Mesenchymal stem cell (in vitro differentiated cells and primary cell): ENCODE data around the gene CCDC90B.

Source experiments
- DNase-seq: peaks from one replicate; pipeline ENCODE4 v3.0.0-alpha.2; 2013
- H2AFZ ChIP-seq: one replicate; pipeline ENCODE4 v1.6.1; 2013; ENCODE audit warnings: low read depth, mild to moderate bottlenecking, control low read depth, inconsistent platforms, low read length, moderate library complexity
- H2AK5ac ChIP-seq: 2 replicates; pipeline ENCODE4 v1.6.1; 2013; ENCODE audit warnings: low read length, moderate library complexity, mild to moderate bottlenecking, inconsistent platforms; ENCODE audit not compliant: severe bottlenecking
- H2BK120ac ChIP-seq: one replicate; pipeline ENCODE4 v1.6.1; 2013; ENCODE audit warnings: low read depth, mild to moderate bottlenecking, inconsistent platforms, low read length, moderate library complexity
- H2BK12ac ChIP-seq, 2 experiments: one replicate each; pipeline ENCODE4 v1.6.1; 2013; ENCODE audit warnings: inconsistent platforms in 2 of 2, low read length in 2 of 2, mild to moderate bottlenecking in 2 of 2, moderate library complexity in 2 of 2, control low read depth in 1 of 2
- H2BK15ac ChIP-seq: one replicate; pipeline ENCODE4 v1.6.1; 2013; ENCODE audit warnings: mild to moderate bottlenecking, low read depth, inconsistent platforms; ENCODE audit not compliant: poor library complexity, severe bottlenecking
- H2BK5ac ChIP-seq: 2 replicates; pipeline ENCODE4 v1.6.1; 2013; ENCODE audit warnings: low read depth, mild to moderate bottlenecking, low read length, control low read depth, inconsistent platforms; ENCODE audit not compliant: poor library complexity, severe bottlenecking
- H3K14ac ChIP-seq, 2 experiments: one replicate each; pipeline ENCODE4 v1.6.1; 2013; ENCODE audit warnings: inconsistent platforms in 2 of 2, low read length in 2 of 2, control low read depth in 1 of 2, mild to moderate bottlenecking in 1 of 2, moderate library complexity in 1 of 2
- H3K18ac ChIP-seq, 2 experiments: one replicate each; pipeline ENCODE4 v1.6.1; 2013; ENCODE audit warnings: inconsistent platforms in 2 of 2, low read length in 2 of 2, control low read depth in 1 of 2, low read depth in 1 of 2, mild to moderate bottlenecking in 1 of 2
- H3K23ac ChIP-seq, 2 experiments: one replicate each; pipeline ENCODE4 v1.6.1; 2013; ENCODE audit warnings: inconsistent platforms in 2 of 2, low read length in 2 of 2, mild to moderate bottlenecking in 2 of 2, moderate library complexity in 2 of 2, control low read depth in 1 of 2
- H3K27ac ChIP-seq: 2 replicates; pipeline ENCODE4 v1.5.1; 2013; ENCODE audit warnings: mild to moderate bottlenecking, moderate library complexity, low read length, control low read depth, inconsistent platforms; ENCODE audit not compliant: poor library complexity, severe bottlenecking
- H3K27me3 ChIP-seq, 2 experiments: 2 replicates each; pipeline versions ENCODE4 v1.6.1 to v1.7.0; 2013; ENCODE audit warnings: low read length in 2 of 2, mild to moderate bottlenecking in 2 of 2, moderate library complexity in 2 of 2, control low read depth in 1 of 2, inconsistent platforms in 1 of 2; ENCODE audit not compliant: control insufficient read depth in 1 of 2, insufficient read depth in 1 of 2
- H3K36me3 ChIP-seq, 2 experiments: 2 replicates each; pipeline versions ENCODE4 v1.6.1 to v1.7.0; 2013; ENCODE audit warnings: low read length in 2 of 2, control low read depth in 1 of 2, inconsistent platforms in 1 of 2, low read depth in 1 of 2, mild to moderate bottlenecking in 1 of 2; ENCODE audit not compliant: insufficient read depth in 2 of 2, control insufficient read depth in 1 of 2
- H3K4ac ChIP-seq, 2 experiments: one replicate each; pipeline ENCODE4 v1.6.1; 2013; ENCODE audit warnings: inconsistent platforms in 2 of 2, low read length in 2 of 2, mild to moderate bottlenecking in 2 of 2, moderate library complexity in 2 of 2, control low read depth in 1 of 2, low read depth in 1 of 2
- H3K4me1 ChIP-seq: 2 replicates; pipeline ENCODE4 v1.6.1; 2013; ENCODE audit warnings: low read depth, low read length, control low read depth; ENCODE audit not compliant: control insufficient read depth, insufficient read depth
- H3K4me2 ChIP-seq: 2 replicates; pipeline ENCODE4 v1.6.1; 2013; ENCODE audit warnings: low read length, mild to moderate bottlenecking, inconsistent platforms; ENCODE audit not compliant: poor library complexity, severe bottlenecking
- H3K4me3 ChIP-seq, 2 experiments: 2 replicates each; pipeline versions ENCODE4 v1.5.1 to v1.7.0; 2013; ENCODE audit warnings: low read length in 2 of 2, mild to moderate bottlenecking in 2 of 2, control low read depth in 1 of 2, low read depth in 1 of 2; ENCODE audit not compliant: insufficient read depth in 1 of 2
- H3K79me1 ChIP-seq: replicated peaks from 2 replicates; pipeline ENCODE4 v1.6.1; 2013; ENCODE audit warnings: mild to moderate bottlenecking, control low read depth, low read length, inconsistent platforms; ENCODE audit not compliant: poor library complexity, severe bottlenecking
- H3K9ac ChIP-seq: 2 replicates; pipeline ENCODE4 v1.7.0; 2013; ENCODE audit warnings: mild to moderate bottlenecking, low read length, moderate library complexity
- H3K9me3 ChIP-seq: 2 replicates; pipeline ENCODE4 v1.7.0; 2013; ENCODE audit warnings: mild to moderate bottlenecking, low read length; ENCODE audit not compliant: control insufficient read depth
- H4K8ac ChIP-seq: one replicate; pipeline ENCODE4 v1.6.1; 2013; ENCODE audit warnings: inconsistent platforms, mild to moderate bottlenecking, low read length, moderate library complexity
- H4K91ac ChIP-seq: one replicate; pipeline ENCODE4 v1.6.1; 2013; ENCODE audit warnings: mild to moderate bottlenecking, low read length, inconsistent platforms
- whole genome bisulfite sequencing: methylation state at CpG from one replicate; pipeline ENCODE4 v1.1.7; 2013; ENCODE audit warnings: mixed read lengths; 5-methylcytosine and 5-hydroxymethylcytosine counted together

The CCDC90B gene

GRCh38 chr11:83238111-83238510 is 48.1 kb downstream of the CCDC90B start:
- H4K91ac ChIP-seq = no peak overlapping the region
- no peak overlapping the region for H3K14ac ChIP-seq
- H2BK5ac ChIP-seq = no peak overlapping the region
- H3K18ac ChIP-seq = no peak overlapping the region
- H3K4ac ChIP-seq = no peak overlapping the region
- H3K27ac ChIP-seq = no peak overlapping the region
- H2BK12ac ChIP-seq = no peak overlapping the region
- H2AK5ac ChIP-seq = no peak overlapping the region
- no peak overlapping the region for H3K9ac ChIP-seq
- DNase-seq = no peak
- no peak overlapping the region for H4K8ac ChIP-seq
- H3K27me3 ChIP-seq = no peaks in the 10 kb centered on the region
- no peak overlapping the region for H2AFZ ChIP-seq
- 85% methylated on average over 3 of the region's 3 CpGs for WGBS
- peaks cover 0 to 6% of the 10 kb centered on the region in 2 experiments for H3K36me3 ChIP-seq
- H3K4me2 ChIP-seq = no peak overlapping the region
- H3K79me1 ChIP-seq = no peaks in the 10 kb centered on the region
- no peaks in the 10 kb centered on the region for H3K9me3 ChIP-seq
- H3K23ac ChIP-seq = no peak overlapping the region
- no peak overlapping the region for H3K4me3 ChIP-seq
- H3K4me1 ChIP-seq = no peaks in the 10 kb centered on the region
- no peak overlapping the region for H2BK15ac ChIP-seq
- H2BK120ac ChIP-seq = no peak overlapping the region

DNA sequence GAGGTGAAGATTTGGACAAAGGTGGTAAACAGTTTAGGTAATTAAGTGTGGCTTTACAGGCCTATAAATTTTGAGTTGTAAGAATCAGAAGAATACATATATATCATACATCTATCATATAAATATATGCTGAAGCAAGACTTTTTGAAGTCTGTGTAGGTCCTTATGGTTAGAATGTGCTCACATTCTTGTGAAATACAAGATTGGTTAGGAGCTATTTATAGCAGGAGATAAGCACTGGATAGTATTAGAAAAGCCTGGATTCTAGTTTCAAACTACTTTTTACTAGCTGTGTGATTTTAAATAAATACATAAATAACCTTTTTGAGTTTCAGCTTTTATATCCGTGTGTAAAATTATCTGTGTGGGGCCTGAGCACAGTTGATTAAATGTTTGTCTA is 50.3 kb downstream of the CCDC90B start:
- H3K4me1 ChIP-seq = no peaks in the 10 kb centered on the region
- H3K4ac ChIP-seq = no peak overlapping the region
- no peak overlapping the region for H4K8ac ChIP-seq
- H2BK12ac ChIP-seq = no peak overlapping the region
- no peaks in the 10 kb centered on the region for H3K79me1 ChIP-seq
- H2BK5ac ChIP-seq = no peak overlapping the region
- 100% methylated on average over 1 of the region's 1 CpG for WGBS
- H3K27ac ChIP-seq = no peak overlapping the region
- no peak overlapping the region for H2AK5ac ChIP-seq
- peak; percentile 45 for DNase-seq
- H3K36me3 ChIP-seq = peaks cover 0 to 6% of the 10 kb centered on the region in 2 experiments
- no peaks in the 10 kb centered on the region for H3K27me3 ChIP-seq
- no peak overlapping the region for H3K23ac ChIP-seq
- H3K14ac ChIP-seq = no peak overlapping the region
- H2AFZ ChIP-seq = no peak overlapping the region
- no peak overlapping the region for H3K18ac ChIP-seq
- H3K4me2 ChIP-seq = no peak overlapping the region
- no peak overlapping the region for H2BK15ac ChIP-seq
- H4K91ac ChIP-seq = no peak overlapping the region
- no peaks in the 10 kb centered on the region for H3K9me3 ChIP-seq
- no peak overlapping the region for H3K9ac ChIP-seq
- H2BK120ac ChIP-seq = no peak overlapping the region
- no peak overlapping the region for H3K4me3 ChIP-seq

GRCh38 chr11:83223457-83223856 is 62.7 kb downstream of the CCDC90B start:
- 95% methylated on average over 2 of the region's 2 CpGs for WGBS
- Histone ChIP-seq H2BK120ac (no peak overlapping the region), H3K4me3 (no peak overlapping the region), H3K18ac (no peak overlapping the region), H2BK15ac (no peak overlapping the region), H3K14ac (no peak overlapping the region), H4K8ac (no peak overlapping the region), H3K27me3 (no peaks in the 10 kb centered on the region), H2AFZ (no peak overlapping the region), H3K4me2 (no peak overlapping the region), H3K79me1 (no peaks in the 10 kb centered on the region), H4K91ac (no peak overlapping the region), H3K4me1 (no peaks in the 10 kb centered on the region), H2BK5ac (no peak overlapping the region), H3K23ac (no peak overlapping the region), H3K9me3 (no peaks in the 10 kb centered on the region), H3K36me3 (peaks cover 0 to 2% of the 10 kb centered on the region in 2 experiments), H3K4ac (no peak overlapping the region), H3K27ac (no peak overlapping the region), H2AK5ac (no peak overlapping the region), H3K9ac (no peak overlapping the region), H2BK12ac (no peak overlapping the region)
- no peak for DNase-seq

- Histone ChIP-seq H2AFZ (no peak overlapping the region), H4K8ac (no peak overlapping the region)
- 81% methylated on average over 1 of the region's 1 CpG for WGBS
These were observed 63.7 kb downstream of the CCDC90B start for GRCh38 chr11:83222499-83222898.

More at GRCh38 chr11:83222499-83222898, 63.7 kb downstream of the CCDC90B start:
- H4K91ac ChIP-seq = no peak overlapping the region
- H3K79me1 ChIP-seq = no peaks in the 10 kb centered on the region
- no peak overlapping the region for H2BK12ac ChIP-seq
- no peaks in the 10 kb centered on the region for H3K9me3 ChIP-seq
- H3K27me3 ChIP-seq = no peaks in the 10 kb centered on the region
- H2AK5ac ChIP-seq = no peak overlapping the region
- H3K14ac ChIP-seq = no peak overlapping the region
- no peak overlapping the region for H3K27ac ChIP-seq
- no peaks in the 10 kb centered on the region for H3K36me3 ChIP-seq
- H3K9ac ChIP-seq = no peak overlapping the region
- no peak overlapping the region for H3K23ac ChIP-seq
- no peak overlapping the region for H3K4ac ChIP-seq
- H3K4me1 ChIP-seq = no peaks in the 10 kb centered on the region
- H3K18ac ChIP-seq = no peak overlapping the region
- H2BK120ac ChIP-seq = no peak overlapping the region
- no peak overlapping the region for H3K4me3 ChIP-seq
- no peak overlapping the region for H3K4me2 ChIP-seq
- DNase-seq = no peak
- no peak overlapping the region for H2BK15ac ChIP-seq
- no peak overlapping the region for H2BK5ac ChIP-seq
